ENCODE measurements around the gene FRMD5.
"Not testable (repeated sequence)": the region's sequence is repeated elsewhere in the genome, so short reads cannot be mapped to it uniquely, and the experiment has no call there.

The FRMD5 gene

DNA sequence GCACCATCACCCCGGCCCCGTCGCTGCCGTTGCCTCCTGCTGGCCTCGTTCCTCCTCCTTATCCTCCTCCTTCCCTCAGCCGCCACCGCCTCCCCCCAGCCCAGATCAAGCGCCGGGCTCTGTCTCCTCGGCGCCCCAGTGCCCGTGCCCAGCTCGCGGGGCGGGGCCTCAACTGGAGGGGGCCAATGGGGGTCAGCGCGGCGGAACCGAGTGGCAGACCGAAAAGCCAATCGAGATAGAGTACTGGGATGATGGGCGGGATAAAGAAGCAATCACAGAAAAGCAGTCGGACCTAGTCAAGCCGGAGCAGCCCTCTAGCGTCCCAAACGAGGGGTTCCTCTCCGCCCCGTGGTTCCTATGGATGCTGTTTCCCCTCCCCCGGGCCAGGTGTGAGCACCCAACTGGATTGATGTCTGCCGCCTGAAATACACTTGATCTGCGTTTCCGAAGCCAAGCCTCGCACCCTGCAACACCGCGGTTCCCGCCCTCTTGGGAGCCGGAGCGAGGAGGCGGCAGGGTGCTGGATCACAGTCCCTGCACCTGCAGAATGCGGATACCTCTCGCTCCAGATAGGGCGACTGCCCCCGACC, at the start of gene FRMD5:
TSS of gene FRMD5 (minus strand) at position 121 of the 590 bp plus-strand sequence.
- peak; percentile 81 for DNase-seq (ENCODE audit: low read depth)

DNA sequence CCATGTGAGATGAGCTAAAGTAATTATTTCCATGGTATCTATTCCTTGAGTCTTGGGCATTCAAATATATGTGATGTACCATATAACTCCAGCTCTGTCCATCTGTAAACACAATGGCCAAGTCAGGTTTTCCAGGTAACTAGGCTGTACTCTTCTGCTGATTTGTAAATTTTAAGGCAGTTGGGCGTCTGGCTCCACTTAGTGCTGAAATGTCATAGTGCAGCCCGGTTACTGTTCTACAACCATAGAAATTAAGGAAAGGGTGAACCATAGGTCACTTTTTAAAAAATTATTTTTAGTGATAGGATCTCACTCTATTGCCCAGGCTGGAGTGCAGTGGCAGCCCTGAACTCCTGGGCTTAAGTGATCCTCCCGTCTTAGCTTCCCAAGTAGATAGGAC, 48.8 kb upstream of the FRMD5 start:
- no peak for DNase-seq (ENCODE audit: low read depth)

DNA sequence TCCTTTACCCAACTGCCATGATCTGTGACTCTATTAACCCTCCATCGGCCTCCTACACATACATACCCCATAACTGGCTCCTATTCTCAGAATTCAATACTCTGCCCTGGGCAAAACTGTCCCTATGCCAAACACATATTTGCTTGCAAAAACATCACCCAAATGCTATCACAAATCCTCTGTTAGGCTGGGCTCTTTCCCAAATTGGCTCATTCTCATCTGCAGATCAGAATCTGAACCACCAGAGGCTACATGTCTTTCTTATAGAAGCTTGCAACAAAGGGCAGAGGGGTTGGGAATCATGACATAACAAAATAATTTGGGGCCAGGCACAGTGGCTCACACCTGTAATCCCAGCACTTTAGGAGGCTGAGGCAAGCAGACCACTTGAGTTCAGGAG, 48.1 kb upstream of the FRMD5 start:
- DNase-seq (ENCODE audit: low read depth) = no peak

DNA sequence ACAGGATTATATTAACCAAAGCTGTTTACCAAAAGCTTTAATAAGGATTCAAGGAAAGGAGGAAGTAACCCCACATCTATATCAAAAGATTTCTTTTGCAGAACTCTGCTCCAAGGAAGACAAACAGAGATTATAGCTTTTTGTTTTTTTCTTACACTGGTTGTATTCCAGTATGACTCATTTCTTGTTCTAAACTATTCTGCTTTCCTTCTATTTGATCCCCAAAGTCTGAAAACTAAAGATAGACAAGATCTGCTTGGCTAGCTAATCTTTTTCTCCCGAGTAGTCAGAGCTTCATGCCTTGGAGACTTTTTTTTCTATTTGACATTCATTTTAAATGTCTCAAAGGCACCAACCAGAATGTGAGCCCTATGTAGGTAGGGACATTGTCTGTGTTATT, 36.8 kb upstream of the FRMD5 start:
- DNase-seq (ENCODE audit: low read depth) = no peak

DNA sequence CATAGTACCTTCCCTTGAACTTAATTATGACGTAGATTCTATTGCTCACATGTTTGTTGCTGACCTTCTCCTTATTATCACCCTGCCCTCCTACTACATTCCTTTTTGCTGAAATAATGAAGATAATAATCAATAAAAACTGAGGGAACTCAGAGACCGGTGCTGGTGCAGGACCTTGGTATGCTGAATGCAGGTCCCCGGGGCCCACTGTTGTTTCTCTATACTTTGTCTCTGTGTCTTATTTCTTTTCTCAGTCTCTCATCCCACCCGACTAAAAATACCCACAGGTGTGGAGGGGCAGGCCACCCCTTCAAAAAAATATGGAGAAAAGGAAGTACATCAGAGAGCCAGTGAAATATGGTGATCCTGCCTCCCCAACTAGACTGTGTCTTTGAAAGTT, 34.2 kb upstream of the FRMD5 start:
- DNase-seq (ENCODE audit: low read depth) = not testable (repeated sequence)

DNA sequence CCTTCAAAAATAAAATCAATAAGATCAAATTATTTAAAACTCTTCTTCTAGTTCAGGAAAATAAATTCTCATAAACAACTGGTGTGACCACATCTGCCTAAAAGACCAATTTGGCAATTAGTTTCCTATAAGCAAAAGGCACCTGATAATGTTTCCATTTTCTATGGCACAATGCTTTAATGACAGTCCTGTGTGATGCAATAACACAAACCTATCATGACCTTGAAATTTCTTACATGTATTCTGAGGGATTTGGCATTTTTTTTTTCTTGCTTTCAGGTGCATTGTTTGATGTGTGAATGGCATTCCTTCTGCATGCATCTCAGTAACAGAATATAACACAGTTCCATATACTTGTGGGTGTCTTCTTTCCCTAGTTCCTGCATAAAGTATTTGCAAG, 32.5 kb upstream of the FRMD5 start:
- no peak for DNase-seq (ENCODE audit: low read depth)

DNA sequence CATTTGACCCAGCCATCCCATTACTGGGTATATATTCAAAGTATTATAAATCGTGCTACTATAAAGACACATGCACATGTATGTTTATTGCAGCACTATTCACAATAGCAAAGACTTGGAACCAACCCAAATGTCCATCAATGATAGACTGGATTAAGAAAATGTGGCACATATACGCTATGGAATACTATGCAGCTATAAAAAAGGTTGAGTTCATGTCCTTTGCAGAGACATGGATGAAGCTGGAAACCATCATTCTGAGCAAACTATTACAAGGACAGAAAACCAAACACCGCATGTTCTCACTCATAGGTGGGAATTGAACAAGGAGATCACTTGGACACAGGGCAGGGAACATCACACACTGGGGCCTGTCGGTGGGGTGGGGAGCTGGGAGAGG, 31.9 kb upstream of the FRMD5 start:
- DNase-seq (ENCODE audit: low read depth) = not testable (repeated sequence)

DNA sequence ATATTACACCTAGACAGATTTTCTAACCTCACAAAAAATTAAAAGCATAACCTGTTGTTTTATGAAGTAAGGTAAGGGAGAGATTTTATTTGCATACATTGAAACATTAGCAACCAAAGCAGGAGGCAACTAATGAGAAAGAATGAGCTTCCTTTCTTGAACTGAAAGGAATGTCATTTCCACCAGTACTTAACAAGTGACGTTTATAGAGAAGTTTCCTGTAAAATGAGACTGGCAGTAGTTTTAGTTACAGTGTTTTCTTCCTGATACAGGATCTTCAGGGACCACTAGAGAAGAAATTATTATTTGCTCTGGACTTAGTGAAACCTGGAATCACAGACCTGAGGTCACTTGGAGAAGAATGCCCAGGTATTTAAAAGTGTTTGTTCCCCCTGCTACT, 27.4 kb upstream of the FRMD5 start:
- DNase-seq (ENCODE audit: low read depth) = no peak

DNA sequence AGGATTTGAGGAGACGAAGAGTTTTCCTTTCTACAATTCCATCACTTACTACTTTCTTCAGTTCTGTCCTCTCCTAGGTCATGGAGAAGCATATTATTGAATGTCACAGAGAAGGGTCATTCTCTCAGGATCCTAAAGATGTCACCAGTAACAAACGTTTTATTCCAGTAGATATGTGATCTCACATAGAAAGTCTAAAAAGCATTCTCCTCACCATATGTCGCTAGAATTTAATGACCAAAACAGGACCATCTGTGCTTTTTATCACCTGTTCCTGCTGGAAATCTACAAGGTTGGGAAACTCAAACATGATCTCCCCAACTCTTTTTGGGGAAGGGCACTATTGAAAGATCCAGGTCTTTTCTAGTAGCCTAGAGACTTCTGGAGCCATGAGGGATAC, 24.0 kb upstream of the FRMD5 start:
- DNase-seq (ENCODE audit: low read depth) = no peak

DNA sequence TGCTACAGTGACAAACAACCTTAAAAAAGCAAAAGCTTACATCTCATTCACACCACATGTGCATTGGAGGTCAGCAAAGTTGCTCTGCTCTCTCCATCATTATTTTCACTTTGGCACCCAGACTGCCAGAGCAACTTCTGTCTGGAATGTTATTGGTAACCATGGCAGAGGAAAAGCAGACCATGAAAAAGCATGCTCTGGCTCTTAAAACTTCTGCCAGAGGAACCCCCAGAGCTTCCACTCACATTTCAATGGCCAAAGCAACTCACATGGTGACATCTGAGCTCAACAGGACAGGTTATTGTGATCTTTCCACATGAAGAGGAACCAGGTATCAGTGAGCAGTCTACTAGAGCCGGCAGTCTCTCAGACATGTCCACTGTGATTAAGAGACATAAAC, 21.9 kb upstream of the FRMD5 start:
- no peak for DNase-seq (ENCODE audit: low read depth)

DNA sequence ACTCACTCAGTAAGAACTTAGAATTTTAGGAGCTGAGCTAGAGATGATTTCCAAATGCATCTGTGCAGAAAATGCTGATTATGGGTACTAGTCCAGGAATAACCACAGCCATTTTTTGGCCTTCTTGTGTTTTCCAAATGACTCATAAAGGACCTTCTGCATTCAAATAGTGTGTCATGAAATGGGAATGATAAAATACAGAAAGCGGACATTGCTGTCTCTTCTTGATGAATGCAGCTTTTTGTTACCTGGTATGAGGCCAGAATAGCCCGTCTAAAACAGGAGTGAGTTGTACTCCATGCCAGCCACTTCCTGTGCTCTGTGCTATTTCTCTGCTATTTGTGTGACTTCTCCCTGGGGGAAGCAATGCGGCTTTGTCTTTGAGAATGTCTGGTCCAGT, 20.5 kb upstream of the FRMD5 start:
- no peak for DNase-seq (ENCODE audit: low read depth)

DNA sequence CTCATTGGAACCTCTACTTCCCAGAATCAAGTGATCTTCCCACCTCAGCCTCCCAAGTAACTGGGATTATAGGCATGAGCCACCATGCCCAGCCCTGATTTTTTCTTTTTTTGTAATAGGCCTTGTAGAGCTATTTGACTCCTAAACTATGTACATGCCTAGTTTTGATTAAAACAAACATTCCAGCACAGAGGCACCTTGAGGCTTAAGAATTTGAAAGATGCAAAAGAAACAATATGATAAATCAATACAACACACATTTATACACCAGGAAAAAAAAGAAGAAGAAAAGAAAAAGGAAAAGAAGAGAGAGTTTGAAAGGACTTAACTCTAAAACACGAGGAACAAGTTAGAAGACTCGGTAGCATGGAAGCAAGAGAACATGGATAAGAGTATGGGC, 13.9 kb upstream of the FRMD5 start:
- no peak for DNase-seq (ENCODE audit: low read depth)

DNA sequence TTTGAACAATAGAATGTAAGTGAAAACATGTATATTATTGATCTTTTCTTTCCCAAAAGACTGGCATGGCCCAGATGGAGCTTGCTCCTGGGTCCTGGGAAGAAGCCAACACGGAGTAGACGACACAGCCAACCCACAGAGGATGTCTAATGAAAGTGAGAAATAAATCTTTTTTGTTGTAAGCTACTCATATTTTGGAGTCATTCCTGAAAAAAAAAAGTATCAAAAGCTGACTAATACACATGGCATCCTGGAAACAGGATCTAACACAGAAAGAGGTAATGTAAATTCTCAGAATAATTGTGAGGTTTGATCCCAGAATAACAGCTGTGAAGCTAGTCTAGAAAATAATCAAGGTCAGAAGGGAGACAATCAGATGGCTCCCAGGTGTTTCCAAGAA, 12.6 kb upstream of the FRMD5 start:
- DNase-seq (ENCODE audit: low read depth) = no peak

DNA sequence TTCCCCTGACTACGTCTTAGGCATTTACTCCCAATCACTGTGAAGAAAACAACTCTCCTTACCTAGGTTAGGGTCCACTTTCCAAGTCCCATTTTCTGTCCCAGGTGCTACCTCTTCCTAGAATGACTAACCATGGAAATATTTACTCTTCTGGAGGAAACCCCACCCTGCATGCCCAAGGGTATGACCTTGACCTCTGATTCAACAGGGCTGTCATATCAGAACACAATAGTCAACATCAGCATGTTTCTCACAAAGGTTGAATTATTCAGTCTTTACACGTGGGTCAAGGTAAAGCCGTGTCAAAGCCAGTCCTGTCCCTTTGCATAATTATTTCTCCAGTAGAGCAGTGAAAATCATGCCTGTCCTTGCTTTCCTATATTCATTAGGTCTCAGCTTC, 4.3 kb upstream of the FRMD5 start:
- no peak for DNase-seq (ENCODE audit: low read depth)

DNA sequence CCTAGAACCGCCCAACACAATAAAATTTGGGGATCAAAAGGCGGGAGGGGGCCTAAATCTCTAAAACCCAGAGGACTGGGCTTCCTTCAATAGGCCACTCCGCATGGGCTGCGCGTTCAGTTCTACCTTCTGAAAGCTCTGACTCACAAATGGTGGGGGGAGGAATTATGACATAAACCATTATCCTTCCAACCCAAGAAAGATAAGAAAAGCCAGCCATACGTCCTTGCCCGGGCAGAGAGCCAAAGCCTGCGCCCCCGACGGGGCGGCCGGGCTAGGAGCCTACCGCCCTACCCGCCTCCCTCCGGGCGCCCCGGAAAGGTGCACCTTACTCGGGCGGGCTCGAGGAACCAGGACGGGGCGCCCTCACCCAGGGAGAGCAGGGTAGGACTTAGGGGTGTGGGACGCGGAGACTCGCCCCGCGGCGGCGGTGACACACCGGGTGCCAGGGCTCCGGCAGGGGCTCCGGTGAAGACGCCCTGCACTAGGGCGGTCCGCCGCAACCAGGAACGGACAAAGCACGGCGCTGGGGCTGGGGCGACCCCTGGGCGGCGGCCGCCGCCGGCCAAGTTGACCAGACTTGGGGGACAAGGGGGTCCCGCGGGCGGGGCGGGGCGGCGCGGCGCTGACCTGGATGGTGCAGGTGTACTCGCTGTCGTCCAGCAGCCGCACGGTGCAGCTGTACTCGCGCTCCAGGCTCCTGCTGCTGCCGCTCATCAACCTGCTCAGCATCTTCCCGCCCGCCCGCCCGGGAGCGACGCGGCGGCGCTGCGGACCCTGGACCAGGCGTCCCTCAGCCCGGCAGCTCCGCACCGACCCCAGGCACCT, 534 bp downstream of the FRMD5 start:
- peak; percentile 14 for DNase-seq (ENCODE audit: low read depth)

DNA sequence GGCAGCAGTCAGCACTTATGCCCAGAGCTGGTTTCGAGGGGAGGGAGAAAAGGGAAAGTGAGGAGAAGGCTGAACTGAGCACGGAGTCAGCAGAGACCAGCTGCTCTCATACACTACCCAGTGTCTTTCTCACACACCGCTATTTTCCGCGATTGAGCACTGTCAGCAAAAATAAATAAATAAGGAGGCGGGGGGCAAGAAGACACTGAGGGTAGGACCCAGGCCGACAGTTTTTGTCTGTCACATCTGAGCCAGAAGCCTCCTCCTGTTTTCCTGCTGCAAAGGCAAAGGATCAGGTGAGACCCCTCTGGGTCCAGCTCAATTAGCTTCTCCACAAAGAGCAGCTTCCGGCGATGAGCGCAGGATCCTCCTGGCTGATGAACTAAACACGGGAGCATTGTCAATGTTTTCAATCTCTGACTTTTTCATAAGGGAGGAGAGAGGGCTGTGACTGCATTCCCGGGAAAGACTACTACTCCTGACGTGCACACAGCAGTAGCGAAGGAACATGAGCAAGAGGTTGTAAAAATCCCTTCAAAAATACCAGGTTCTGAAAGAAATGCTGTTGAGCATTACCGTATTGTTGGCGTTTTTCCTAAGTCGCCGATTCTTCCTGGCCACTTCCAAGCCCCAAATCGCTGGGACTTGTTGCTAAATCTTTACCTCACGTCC, 1.3 kb downstream of the FRMD5 start:
- no peak for DNase-seq (ENCODE audit: low read depth)

DNA sequence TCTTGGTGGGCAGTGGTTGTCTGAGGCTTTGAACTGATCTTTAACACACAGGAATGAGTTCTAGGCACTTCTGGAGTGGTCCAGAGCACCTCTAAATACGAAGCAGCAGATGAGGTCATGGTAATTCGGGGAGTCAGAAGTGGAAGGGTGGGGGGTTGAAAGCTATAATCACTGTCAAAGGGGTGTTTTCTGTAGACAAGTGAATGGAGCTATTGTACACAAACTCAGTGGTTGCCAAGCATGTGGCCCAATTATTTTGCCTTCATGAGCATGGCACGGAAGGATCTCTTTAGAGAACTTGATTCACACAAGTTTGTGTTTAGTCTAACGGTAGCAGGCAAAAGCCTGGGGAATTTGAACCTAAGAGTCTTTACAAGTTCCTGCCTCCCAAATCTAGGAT, 6.3 kb downstream of the FRMD5 start:
- no peak for DNase-seq (ENCODE audit: low read depth)

DNA sequence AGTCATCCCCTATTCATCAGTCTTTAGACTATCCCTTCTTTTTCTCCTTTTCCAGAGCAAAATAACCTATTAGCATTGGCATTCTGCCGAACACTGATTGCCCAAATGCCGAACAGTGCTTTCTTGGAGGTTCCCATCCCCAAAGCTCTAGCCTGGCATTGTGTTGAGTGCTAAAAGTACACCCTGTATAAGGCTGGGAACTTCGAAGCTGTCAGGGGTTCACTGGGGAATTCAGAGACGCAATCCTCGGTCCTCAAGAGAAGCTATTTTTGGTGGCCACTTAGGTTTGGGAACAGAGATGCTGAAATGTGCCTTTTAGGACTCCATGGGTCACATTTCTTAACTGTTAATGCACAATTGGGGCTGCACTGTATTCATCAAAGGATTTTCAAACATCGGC, 8.4 kb downstream of the FRMD5 start:
- DNase-seq (ENCODE audit: low read depth) = no peak

DNA sequence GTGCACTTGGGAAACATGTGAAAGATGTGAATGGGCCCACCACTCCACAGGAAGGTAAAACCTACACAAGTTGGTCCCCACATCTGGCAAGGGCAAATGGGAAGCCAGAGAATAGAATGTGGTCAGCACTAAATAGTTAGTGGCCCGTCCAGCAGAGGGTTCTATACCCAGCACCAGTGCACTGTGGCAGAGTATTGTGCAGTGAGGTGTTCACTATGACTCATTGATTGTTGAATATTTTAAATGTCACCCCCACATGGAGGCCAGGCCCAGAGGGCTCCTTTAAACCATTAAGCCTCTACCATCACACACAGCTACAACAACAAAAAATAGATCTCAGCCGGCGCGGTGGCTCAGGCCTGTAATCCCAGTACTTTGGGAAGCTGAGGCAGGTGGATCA, 11.7 kb downstream of the FRMD5 start:
- no peak for DNase-seq (ENCODE audit: low read depth)

DNA sequence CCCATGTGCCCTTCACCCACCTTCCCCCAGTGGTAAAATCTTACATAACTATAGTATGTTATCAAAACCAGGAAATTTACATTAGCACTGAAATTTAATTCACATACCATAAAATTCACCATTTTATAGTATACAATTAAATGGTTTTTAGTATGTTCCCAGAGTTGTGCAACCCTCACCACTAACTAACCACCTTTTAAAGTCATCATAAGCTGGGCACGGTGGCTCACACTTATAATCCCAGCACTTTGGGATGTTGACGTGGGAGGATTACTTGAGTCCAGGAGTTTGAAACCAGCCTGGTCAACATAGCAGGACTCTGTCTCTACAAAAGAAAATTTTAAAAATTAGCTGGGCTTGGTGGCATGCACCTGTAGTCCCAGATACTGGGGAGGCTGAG, 13.7 kb downstream of the FRMD5 start:
- DNase-seq (ENCODE audit: low read depth) = no peak

DNA sequence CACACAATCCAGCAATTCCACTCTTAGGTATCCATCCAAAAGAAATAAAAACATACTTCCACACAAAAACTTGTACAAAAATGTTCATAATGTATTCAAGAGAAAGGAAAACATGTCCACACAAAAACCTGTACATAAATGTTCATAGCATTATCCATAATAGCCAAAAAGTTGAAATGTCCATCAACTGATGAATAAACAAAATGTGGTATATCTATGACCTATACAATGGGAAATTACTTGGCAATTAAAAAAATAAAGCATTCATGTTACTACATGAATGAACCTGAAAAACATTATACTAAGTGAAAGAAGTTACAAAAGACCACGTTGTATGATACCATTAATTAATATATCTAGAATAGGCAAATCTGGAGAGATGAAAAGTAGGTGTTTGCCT, 17.9 kb downstream of the FRMD5 start:
- DNase-seq (ENCODE audit: low read depth) = no peak

DNA sequence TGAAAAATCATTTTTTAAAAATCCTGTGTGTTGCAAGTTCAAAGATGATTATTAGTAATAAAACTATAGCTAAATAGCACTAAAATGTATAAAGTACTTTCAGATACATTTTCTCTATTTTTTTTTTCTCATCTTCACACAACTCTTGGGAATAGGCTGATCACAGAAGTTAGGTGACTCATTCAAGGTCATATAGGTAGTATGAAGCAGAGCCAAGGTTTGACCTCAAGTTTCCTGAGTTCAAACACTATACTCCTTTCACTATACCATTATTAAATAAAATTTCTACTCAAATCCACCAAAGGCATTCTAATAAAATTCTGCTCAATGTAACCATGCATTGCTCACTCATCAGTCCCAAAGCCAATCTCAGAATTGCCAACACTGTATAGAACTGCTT, 21.3 kb downstream of the FRMD5 start:
- no peak for DNase-seq (ENCODE audit: low read depth)

DNA sequence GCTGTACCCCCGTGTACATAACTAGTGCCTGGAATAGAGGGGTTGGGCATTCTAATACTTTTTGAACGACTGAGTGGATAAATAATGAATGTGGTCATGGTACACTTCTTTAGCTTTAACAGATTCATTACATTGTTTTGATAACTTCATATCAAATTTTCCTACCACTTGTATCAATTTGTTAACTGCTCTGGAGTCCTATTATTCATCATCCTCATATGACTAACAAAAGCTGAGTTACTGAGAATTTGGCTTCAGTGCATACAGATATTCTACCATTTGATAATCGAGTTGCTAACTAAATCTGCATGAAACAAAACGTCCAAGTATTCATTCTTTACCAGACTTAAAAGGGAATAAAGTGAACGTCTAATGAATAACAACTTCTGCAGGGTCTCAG, 31.7 kb downstream of the FRMD5 start:
- no peak for DNase-seq (ENCODE audit: low read depth)

DNA sequence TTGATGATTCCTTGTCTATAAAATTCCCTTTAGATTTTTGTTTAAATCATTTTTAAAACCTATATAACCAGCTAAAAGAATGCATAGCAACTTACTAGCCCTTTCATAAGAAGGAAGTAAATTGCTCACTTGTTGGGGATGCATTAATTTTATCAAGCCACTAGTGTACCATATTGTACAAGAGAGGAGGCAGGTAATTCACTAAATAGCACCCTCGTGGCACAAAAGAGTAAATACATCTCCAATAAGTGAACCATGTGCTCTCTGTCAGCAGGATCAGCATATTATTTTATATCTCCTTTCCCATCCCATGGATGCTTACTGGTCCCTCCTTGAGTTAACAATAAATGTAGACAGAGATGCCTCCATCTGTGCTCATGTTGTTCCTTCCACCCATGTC, 34.3 kb downstream of the FRMD5 start:
- no peak for DNase-seq (ENCODE audit: low read depth)
